ENCODE results near the gene ANKRD16.
"Not testable (repeated sequence)": the region's sequence is repeated elsewhere in the genome, so short reads cannot be mapped to it uniquely, and the experiment has no call there.

Gene ANKRD16

DNA sequence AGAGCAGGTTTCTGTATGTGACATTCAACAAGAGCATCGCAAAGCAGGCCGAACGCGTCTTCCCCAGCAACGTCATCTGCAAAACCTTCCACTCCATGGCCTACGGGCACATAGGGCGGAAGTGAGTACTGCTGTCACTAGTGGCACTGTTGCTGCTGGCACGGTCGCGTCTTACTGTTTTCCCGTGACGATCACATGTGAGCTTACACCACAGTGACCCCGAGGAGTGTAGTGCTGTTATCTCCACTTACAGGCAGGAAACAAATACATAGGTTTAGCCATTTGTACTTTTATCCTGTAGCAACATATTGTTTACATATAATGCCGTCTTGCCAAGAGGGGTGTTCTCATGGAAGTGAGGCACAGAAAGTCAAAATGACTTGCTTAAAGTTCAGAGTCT is 25.8 kb upstream of the ANKRD16 start:
- TF ChIP-seq, protein P1, sequence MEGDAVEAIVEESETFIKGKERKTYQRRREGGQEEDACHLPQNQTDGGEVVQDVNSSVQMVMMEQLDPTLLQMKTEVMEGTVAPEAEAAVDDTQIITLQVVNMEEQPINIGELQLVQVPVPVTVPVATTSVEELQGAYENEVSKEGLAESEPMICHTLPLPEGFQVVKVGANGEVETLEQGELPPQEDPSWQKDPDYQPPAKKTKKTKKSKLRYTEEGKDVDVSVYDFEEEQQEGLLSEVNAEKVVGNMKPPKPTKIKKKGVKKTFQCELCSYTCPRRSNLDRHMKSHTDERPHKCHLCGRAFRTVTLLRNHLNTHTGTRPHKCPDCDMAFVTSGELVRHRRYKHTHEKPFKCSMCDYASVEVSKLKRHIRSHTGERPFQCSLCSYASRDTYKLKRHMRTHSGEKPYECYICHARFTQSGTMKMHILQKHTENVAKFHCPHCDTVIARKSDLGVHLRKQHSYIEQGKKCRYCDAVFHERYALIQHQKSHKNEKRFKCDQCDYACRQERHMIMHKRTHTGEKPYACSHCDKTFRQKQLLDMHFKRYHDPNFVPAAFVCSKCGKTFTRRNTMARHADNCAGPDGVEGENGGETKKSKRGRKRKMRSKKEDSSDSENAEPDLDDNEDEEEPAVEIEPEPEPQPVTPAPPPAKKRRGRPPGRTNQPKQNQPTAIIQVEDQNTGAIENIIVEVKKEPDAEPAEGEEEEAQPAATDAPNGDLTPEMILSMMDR (IDR thresholded peaks at IDR 0.05; ENCODE audit: low read depth, low read length): no peak
- DNase-seq (ENCODE audit: extremely low read depth, low read depth): no peak

DNA sequence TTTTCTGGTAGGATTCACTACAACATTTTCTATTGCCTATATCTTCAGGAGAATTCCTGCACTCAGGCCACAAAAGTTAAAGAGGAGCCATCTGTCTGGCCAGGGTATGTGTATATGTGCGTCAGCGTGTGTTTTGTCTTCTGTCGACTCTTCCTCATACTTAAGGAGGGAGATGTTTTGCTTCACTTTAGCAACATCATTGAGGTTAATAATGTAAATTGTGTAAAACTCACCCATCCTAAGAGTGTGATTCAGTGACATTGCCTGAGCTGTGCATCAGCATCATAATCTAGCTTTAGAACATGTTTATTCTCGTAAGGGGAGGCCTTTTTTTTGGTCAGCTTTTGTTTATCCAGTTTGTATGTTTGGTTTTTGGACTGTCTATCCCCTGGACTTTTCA is 24.0 kb upstream of the ANKRD16 start:
- TF ChIP-seq, protein P1 (IDR thresholded peaks at IDR 0.05; ENCODE audit: low read depth, low read length): no peak
- DNase-seq (ENCODE audit: extremely low read depth, low read depth): no peak

DNA sequence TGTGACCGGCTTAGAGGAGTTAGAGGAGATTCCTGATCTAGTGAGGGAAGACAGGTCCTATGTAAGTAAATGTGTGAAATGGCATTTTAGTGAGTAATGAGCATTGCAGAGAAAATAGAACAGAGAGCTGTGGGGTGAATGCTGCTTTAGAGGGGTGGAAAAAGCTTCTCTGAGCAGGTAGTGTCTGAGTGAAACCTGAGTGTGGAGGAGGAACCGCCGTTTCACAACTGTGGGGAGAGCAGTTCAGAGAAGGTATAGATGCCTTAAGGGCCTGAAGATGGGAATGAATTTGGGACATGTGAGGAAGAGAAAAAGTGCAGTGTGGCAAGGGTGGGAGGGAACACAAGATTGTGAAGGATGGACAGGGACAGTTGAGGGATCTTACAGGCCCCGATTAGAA is 22.0 kb upstream of the ANKRD16 start:
- TF ChIP-seq, protein P1 (IDR thresholded peaks at IDR 0.05; ENCODE audit: low read depth, low read length): no peak
- DNase-seq (ENCODE audit: extremely low read depth, low read depth): no peak

DNA sequence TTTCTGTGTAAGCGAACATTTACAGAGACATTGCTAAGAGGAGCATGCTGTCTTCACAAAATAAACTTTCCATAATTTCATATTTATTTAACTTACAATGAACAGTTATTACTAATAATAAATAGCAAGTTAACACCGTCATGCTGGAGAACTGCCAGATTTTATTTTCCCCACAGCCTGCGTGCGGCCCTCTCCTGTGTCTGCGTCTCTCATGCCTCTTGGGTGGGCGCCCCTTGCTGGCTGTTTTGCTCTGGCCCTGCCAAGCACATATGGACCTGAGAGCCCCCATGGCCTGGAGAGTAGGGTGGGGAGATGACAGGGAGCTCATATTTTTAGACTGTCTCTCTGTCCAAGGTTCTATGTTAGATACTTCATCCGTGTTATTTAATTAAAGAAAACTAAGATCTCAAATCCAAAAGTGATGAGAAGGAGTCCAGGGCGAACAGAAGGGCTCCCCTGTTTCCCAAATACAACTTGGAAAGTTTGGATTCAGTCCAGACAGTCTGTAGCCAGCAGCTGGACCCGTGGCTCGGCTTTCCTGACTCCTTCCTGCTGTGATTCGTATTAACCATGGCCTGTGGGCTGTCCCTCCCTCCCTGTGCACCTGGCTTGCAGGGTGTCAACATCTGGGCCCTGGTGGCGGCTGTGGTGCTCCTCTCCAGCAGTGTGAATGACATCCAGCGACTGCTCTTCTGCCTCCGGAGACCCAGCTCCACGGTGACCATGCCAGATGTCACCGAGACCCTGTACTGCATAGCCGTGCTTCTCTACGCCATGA is 20.8 kb upstream of the ANKRD16 start:
- DNase-seq (ENCODE audit: extremely low read depth, low read depth): no peak
- TF ChIP-seq, protein P1 (IDR thresholded peaks at IDR 0.05; ENCODE audit: low read depth, low read length): no peak

DNA sequence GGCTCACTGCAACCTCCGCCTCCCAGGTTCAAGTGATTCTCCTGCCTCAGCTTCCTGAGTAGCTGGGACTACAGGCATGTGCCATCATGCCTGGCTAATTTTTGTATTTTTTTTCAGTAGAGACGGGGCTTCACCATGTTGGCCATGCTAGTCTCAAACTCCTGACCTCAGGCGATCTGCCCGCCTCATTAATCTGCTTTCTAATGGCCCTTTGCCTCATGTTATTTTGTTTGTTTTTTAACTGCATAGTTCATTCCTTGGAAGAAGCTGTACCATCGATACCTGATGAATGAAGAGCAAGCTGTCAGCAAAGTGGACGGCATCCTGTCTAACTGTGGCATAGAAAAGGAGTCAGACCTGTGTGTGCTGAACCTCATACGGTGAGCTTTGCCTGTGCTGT is 19.0 kb upstream of the ANKRD16 start:
- DNase-seq (ENCODE audit: extremely low read depth, low read depth): not testable (repeated sequence)

DNA sequence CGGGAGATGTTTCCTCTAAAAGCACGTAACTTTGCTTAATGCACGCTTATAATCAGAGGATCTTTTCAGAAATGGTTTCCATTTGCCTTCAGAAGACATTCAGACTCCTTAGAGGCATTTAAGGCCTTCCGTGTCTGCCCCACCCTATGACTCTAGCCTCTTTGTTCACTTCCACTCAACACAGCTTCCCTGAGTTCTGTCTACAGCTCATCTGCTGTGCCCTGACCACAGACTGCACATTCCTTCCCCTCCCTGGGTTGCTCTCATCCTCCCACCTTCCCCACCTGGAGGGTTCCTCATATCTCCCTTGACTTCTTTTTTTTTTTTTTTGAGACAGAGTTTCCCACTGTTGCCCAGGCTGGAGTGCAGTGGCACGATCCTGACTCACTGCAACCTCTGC is 17.0 kb upstream of the ANKRD16 start:
- TF ChIP-seq, protein P1 (IDR thresholded peaks at IDR 0.05; ENCODE audit: low read depth, low read length): no peak
- no peak for DNase-seq (ENCODE audit: extremely low read depth, low read depth)

DNA sequence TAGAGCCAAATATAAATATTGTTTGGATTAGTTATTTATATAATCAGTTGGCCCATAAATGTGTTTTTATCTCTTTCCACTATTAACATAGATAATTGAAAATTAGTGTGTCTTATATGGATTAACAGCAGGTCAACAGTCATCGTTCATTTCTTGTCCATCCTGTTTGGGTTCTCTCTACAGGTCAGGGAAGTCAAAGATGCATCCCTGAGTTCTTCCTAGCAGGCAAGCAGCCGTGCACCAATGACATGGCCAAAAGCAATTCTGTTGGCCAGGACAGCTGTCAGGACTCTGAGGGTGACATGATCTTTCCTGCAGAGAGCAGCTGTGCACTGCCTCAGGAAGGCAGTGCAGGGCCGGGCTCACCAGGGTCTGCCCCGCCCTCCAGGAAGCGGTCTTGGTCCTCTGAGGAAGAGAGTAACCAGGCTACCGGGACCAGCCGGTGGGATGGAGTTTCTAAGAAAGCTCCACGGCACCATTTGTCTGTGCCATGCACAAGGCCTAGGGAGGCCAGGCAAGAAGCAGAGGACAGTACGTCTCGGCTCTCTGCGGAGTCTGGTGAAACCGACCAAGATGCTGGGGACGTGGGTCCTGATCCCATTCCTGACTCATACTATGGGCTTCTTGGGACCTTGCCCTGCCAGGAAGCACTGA is 16.3 kb upstream of the ANKRD16 start:
- TF ChIP-seq, protein P1 (IDR thresholded peaks at IDR 0.05; ENCODE audit: low read depth, low read length): no peak
- DNase-seq (ENCODE audit: extremely low read depth, low read depth): no peak

Measured in AG09319 (cell line).